ENCODE results near the gene KCTD19.
"Not testable (repeated sequence)": the region's sequence is repeated elsewhere in the genome, so short reads cannot be mapped to it uniquely, and the experiment has no call there.

Gene KCTD19

DNA sequence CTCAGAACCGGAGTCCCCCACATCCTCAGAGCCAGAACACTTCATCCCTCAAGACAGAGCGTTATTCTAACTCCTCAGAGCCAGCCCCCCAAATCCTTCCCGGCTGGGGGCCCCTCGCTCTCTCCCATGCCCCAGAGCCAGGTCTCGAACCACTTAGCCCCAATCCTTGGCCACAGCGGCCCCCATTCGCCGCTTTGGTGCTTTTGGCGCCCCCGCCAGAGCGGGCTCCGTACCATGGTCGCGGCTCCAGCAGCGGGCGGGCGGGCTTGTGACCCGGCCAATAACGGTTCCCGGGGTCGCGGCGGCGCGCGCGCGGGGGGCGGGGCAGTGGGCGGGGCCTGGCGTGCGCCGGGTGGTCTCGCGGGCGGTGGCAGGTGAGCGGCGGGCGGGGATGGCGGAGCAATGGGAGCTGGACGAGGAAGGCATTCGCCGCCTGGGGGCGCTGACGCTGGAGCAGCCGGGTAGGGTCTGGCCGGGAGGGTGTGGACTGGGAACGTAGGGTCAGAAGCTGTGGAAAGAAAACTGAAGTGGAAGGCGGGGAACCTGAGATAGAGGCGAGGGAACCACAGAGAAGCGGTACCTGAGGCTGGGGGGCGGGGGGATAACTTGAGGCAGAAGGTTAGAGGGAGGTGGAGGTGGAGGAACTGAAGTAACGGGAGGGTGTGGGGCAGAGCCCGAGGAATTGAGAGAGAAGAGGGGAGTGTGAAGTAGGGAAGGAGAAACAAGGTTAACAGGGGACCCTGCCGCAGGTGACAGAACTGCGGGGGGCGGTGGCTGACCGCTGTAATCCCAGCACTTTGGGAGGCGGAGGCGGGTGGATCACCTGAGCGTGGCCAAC lies at the start of gene KCTD19, which contains the start of gene LRRC36:
Gene KCTD19 (minus strand): TSS at position 270 of the 838 bp plus-strand sequence. CDS start 34 bp downstream, at position 236.
Gene LRRC36 (plus strand): TSS at position 344 of the 838 bp plus-strand sequence. CDS start 48 bp downstream, at position 392.
- peak; percentile 45 for DNase-seq (ENCODE audit: low read depth)

DNA sequence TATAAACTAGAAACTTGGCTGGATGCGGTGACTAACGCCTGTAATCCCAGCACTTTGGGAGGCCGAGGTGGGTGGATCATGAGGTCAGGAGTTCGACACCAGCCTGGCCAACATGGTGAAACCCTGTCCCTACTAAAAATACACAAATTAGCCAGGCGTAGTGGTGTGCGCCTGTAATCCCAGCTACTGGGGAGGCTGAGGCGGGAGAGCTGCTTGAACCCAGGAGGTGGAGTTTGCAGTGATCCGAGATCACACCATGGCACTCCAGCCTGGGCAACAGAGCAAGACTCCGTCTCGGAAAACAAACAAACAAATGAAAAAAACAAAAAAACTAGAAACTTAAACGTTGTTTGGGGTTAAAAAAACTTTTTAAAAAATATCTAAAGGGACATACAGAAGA lies 49.5 kb upstream of the KCTD19 start:
- not testable (repeated sequence) for DNase-seq (ENCODE audit: low read depth)

DNA sequence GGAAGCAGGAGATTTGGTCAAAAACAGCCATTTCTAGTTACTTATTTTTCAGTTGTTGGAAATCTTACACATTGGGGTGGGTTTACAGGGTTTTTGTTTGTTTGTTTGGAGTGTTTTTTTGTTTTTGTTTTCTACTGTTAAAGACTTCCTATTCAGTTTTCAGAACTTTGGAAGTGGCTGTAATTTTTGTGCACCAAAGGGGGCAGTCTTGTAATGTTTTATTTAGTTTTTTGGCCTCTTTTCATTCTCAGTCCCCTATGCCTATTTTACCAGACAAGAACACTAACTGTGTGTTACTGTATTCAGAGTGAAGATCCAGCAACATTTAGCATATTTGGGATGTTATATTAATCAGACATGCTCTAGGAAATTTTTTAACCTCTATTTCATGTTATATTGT lies 46.1 kb upstream of the KCTD19 start:
- DNase-seq (ENCODE audit: low read depth): no peak

DNA sequence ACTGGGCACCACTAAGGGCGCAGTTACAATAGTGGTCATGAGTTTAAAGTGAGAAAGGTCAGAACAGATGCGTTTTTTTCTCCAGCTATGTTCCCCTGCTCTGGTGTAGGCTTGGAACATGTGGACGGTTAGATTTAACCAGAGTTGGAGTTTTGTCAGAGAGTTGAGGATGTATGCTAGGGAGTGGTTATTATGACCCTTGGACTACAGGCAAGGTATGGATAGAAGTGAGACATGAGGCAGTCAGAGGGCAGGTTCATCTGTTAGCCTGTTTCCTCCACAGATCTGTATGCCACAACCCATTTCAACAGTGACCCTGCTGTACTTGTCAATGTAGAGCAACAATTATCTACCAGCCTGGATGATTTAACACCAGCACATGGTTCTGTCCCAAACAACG lies 44.1 kb upstream of the KCTD19 start:
- no peak for DNase-seq (ENCODE audit: low read depth)

DNA sequence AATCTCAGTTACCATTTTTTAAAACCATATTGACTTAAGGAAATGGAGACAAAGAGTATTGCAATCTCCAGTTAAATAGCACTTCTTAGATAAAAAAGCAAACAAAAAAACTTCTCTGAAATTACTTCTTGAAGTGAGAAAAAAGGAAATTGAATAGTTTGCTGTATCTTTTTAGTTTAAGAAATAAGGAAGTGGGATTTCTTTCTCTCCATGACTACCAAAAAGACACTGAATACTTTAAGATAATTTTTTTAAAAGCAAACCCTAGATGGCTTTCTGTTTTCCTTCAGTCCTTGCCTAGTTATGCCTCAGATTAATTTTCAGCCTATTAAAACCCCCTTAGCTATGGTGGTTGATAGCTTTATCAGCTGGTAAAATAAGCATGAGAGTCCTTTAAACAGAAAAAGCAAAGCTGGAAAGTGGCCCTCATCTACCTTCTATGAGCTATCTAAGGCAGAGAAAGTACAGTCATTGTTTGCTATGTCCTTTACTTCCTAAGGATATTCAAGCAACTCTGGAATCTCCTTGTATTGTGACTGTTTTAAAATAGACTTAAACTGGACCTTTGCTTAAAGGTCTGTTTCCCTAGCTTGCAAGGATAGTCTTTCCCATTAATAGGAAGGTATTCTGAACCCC lies 38.2 kb upstream of the KCTD19 start:
- no peak for DNase-seq (ENCODE audit: low read depth)

DNA sequence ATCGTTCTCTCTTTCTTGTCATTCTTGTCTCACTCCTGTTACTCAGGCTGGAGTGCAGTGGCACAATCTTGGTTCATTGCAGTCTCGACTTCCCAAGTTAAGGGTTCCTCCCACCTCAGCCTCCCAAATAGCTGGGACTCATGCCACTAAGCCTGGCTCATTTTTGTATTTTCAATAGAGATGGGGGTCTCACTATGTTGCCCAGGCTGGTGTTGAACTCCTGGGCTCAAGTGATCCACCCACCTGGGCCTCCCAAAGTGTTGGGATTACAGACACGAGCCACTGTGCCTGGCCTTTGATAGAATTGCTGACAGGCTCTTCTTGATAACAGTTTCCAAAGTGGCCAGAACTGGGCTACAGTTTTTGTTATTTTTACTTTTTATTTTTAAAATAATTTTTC lies 34.5 kb upstream of the KCTD19 start:
- no peak for DNase-seq (ENCODE audit: low read depth)

DNA sequence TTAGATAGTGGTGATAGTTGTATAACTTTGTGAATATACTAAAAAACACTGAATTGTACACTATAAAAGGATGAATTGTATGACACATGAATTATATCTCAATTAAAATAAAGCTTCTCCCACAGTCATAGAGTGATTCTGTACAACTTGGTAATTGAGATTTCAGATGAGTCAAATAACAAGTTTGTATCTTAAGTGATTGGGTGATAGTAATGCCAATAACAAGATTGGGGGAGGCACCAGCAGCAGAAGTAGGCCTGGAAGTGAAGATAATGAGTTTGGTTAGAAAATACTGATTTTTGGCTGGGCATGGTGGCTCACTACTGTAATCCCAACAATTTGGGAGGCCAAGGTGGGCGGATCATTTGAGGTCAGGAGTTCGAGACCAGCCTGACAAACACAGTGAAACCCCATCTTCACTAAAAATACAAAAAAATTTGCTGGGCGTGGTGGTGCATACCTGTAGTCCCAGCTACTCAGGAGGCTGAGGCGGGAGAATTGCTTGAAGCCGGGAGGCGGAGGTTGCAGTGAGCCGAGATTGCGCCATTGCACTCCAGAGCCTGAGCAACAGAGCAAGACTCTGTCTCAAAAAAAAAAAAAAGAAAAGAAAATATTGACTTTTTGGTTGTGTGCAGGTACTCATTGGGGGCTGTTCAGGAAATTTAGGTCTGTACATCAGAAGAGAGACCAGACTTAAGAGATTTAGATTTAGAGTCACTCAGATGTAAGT lies 33.2 kb upstream of the KCTD19 start:
- not testable (repeated sequence) for DNase-seq (ENCODE audit: low read depth)

DNA sequence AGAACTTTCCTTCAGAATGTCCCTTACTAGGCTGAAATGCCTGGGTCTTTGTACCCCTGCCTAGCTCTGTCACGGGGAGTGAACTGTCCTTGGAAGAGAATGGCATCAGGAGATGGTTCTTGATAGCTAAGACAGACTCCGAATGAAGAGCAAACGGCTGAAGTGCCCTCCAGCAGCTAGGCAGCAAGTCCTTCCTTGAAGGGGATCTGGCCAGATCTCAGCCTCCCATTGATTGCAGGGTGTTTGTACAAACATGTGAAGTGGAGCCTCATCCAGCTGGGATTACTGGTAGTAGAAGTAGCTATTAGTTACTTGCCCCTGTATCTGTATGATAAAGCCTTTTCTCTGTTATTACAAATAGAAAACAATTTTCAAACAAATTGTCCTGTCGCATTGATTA lies 31.0 kb upstream of the KCTD19 start:
- DNase-seq (ENCODE audit: low read depth): no peak

DNA sequence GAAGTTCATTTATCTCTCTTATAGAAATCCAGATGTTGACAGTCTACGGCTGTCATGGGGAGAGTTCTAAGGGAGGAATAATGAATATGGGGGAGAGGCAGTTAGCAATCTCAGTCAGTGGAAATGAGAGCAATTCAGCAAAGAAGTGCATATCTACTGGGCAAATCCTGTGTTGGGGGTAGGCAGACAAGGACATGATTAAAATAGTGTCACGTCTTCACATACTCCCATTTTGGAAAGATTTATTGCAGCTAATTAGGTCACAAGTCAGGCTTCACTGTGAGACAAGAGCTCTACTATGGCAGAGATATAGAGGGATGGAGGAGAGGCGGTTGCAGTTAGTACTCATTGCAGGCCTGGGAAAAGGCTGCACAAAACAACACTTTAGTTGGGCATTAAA lies 29.9 kb upstream of the KCTD19 start:
- no peak for DNase-seq (ENCODE audit: low read depth)

DNA sequence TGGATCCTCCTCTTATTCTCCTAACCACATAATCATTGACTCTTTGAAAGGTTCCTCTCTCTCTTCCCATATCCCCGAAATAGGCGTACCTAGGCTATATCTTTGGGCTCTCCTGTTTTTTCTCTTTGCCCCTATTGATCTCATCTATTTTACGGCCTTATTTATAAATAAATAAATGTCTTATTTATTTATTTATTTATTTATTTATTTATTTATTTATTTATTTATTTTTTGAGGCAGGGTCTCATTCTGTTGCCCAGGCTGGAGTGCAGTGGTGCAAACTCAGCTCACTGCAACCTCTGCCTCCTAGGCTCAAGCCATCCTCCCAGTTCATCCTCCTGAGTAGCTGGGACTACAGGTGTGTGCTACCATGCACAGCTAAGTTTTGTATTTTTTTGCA lies 25.9 kb upstream of the KCTD19 start:
- not testable (repeated sequence) for DNase-seq (ENCODE audit: low read depth)

DNA sequence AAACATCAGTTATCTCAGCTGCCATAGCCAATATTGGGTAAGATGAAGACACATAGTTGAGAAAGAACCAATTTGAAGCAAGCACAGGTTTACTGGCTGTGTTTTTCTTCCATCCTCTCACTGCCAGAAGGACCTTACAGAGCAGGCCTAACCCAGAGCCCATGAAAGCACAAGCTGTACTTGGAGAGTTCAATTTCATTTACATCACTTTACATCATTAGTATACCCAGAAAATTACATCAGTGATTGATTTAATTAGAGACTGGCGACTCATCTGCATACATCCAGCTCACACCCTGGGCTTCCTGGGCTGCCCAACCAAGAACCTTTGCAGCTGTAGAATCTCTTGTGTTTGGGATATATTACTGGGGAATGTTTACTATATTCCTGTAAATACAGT lies 23.8 kb upstream of the KCTD19 start:
- DNase-seq (ENCODE audit: low read depth): no peak

DNA sequence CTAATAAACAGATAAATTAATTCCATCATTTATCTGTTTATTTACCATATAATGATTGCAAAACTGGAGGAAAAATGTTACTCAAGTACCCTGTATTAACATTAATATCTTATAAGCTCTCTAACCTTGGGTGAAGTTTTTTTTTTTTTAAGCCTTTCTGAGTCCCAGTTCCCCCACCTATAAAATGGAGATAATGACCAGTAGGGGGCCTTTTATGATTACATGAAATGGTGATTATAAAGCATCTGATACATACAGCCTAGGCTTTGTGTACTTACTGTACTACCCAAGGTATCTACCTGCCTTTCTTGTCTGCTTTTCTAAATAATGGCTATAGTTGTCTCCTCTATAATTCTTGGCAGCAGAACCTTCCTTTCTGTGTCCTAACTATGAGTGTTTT lies 22.6 kb upstream of the KCTD19 start:
- no peak for DNase-seq (ENCODE audit: low read depth)

DNA sequence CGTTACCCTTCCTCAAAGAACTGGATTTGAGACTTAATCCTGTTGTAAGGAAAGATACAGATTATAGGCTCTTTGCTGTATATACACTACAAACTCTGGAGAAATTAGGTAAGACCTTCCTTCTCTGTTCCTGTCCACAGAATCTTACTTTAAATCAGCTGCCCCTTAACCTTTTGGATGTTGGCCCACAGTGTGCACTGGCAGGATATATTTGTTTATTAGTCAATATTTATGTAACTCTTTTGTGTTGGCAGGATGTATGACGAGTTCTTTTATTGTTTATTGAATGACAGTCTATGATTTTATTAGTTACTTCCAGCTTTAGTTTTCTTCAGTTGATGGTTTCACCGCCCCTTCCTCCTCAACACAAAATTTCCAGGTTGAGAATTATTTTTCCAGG lies 19.8 kb upstream of the KCTD19 start:
- DNase-seq (ENCODE audit: low read depth): no peak

DNA sequence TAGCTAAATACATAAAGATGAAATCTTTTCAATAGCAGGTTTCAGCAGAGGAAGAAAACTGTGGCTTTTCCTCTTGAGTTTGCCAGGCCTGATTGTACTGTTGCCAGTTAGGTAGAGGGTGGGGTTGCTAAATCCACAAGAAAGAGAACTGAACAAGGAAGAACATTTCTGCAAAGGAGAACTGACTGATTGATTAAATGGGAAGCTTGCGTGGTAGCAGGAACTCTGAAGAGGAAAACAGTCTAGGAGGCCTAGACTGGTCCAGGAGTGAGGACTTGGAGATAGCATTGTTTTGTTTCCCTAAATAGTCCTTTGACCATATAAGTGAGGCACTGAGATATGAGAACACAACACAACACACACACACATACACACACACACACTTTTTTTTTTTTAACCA lies 18.9 kb upstream of the KCTD19 start:
- DNase-seq (ENCODE audit: low read depth): no peak

DNA sequence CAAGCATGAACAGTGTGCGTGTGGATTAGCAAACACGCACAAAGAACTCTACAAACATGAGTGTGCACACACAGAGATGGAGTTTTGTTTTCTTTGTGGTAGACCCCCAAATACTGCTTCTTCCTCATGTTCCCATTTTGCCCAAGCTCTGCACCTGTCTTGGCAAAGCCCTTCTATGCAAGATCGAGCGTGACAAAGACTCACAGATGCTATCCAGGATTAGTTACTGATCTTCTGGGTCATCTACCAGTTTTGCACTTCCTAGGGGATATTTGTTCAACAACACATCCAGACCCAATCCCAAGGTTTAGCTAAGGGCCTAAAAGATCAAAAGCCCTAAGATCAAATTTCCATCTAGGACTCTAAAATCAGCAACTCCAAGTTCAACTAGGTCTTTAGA lies 16.1 kb upstream of the KCTD19 start:
- DNase-seq (ENCODE audit: low read depth): no peak

DNA sequence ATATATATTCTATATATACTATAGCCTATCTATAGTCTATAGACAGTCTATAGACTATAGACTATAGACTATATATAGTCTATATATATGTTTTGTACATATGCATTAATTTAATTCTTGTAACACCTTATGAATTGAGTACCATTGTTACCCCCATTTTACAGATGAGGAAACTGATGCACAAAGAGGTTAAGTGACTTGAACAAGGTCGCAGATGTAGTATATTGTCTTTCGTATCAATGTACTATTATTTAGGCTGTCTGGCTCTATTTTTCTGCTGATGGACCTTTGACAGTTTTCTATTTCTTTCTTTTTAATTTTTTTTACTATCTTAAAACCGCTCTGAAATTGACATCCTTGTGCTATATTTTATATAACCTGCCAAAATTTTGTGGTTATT lies 14.7 kb upstream of the KCTD19 start:
- no peak for DNase-seq (ENCODE audit: low read depth)

DNA sequence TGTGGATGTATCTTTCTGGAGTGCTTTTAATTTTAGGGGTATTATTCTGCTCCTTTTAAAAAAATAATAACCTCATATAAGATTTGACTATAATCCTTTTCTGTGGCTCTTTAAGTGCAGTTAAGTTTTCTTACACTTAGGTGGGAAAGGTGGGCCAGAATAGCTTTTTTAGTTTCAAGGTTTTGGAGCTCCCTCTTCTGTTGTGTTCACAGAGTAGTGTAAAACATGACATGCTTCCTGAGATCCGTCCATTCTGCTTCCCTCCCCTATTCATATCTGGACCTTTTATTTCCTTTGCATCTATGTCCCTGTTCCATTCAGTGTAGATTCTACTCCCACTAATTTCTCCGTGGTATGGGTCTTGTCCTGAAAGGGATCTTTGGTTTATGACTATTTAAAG lies 12.9 kb upstream of the KCTD19 start:
- DNase-seq (ENCODE audit: low read depth): no peak

DNA sequence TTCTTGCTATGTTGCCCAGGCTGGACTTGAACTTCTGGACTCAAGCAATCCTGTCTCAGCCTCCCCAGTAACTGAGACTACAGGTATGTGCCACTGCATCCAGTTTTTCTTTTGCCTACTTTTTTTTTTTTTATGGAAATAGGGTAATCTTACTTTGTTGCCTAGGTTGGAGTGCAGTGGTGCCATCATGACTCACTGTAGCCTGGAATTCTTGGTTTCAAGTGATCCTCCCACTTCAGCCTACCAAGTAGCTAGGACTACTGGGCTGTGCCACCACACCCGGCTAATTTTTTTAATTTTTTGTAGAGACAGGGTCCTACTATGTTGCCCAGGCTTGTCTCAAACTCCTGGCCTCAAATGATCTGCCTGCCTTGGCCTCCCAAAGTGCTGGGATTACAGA lies 10.1 kb upstream of the KCTD19 start:
- DNase-seq (ENCODE audit: low read depth): no peak

DNA sequence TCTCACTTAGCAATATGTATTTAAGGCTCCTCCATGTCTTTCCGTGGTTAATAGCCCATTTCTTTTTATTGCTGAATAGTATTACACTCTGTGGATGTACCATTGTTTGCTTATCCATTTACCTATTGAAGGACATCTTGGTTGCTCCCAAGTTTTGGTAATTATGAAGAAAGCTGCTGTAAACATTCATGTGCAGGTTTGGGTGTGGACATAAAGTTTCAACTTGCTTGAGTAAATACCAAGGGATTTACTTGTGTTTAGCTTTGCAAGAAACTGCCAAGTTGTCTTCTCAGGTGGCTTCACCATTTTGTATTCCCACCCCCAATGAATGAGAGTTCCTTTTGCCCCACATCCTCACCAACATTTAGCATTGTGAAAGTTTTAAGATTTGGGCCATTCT lies 9.6 kb upstream of the KCTD19 start:
- DNase-seq (ENCODE audit: low read depth): no peak

DNA sequence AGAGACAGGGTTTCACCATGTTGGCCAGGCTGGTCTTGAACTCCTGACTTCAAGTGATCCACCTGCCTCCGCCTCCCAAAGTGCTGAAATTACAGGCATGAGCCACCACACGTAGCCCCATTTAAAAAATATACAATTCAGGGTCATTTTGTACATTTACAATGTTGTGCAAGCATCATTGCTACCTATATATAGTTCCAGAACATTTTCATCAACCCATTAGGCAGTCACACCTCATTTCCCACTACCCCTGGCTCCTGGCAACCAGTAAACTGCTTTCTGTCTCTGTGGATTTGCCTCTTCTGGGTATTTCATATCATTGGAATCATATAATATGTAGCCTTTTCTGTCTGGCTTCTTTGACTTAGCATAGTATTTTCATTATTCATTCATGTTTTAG lies 6.8 kb upstream of the KCTD19 start:
- DNase-seq (ENCODE audit: low read depth): no peak

DNA sequence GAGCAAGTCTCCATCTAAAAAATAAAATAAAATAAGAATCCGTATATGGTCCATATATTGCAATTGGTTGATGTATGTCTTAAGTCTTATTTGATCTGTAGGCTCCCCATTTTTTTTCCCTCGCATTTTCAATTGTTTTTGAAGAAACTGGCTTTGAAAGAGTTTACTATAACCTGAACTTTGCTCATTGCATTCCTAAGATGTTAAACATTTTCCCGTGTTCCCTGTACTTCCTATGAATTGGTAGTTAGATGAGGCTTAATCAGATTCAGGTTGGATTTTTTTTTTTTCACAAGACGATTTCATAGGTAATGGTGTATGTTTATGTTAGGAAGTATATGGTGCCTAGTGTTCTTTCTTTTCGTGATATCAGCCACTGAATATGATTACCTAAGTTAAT lies 3.4 kb upstream of the KCTD19 start:
- no peak for DNase-seq (ENCODE audit: low read depth)

DNA sequence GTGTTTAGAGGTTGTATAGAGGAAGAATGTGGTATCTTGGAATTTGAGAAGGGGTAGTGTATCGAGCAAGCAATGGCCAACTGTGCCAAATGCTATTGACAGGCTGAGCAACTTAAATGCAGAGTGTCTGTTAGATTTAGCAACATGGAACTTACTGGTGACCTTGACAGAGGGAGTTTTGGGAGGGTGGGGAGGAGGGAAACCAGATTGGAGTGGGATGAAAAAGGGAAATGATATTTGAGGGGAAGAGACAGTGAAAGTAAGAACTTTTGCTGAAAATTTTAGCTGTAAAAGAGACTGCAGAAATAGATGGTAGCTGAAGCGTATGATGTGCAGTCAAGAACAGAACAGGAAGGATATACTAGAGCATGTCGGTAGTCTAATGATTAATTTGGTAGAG lies 1.2 kb upstream of the KCTD19 start:
- DNase-seq (ENCODE audit: low read depth): no peak

DNA sequence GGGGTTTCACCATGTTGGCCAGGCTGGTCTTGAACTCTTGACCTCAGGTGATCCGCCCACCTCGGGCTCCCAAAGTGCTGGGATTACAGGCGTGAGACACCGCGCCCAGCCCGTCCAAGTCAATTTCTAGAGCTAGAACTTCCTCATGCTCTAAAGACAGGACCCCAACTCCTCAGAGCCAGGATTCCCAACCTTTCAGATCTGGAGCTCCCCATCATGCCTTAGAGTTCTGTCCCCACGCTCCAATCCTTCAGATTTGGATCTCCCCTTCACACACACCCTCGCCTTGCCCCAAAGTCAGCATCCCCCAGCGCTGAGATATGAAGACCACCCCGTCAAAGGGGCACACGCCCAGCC lies 448 bp downstream of the KCTD19 start:
- no peak for DNase-seq (ENCODE audit: low read depth)
